Caco-2 (cell line): ENCODE measurements around the gene FHDC1. TPM values are rescaled to one million over a fixed set of nuclear protein-coding genes. Genes with fewer than 3 reads are reported as not detected.

Experiments used
- BruUV-seq: library from RNA; stranded (reverse); fragments of 400-500 nt; replicated peaks from 2 replicates; lab custom pipeline; 2021; lab: Mats Ljungman, UMichigan
- CTCF ChIA-PET: fragments of 300-600 bp; sonication (Branson Sonifier 250); formaldehyde crosslinking; loops from one replicate; lab custom pipeline; 2022; ENCODE audit warnings: antibody characterized with exemption; lab: Charles Lee
- POLR2A ChIA-PET: fragments of 300-600 bp; sonication (Branson Sonifier 250); formaldehyde crosslinking; loops from one replicate; lab custom pipeline; 2022; ENCODE audit warnings: antibody characterized with exemption; lab: Charles Lee
- DNase-seq, 2 experiments: peaks; one replicate each; pipeline versions ENCODE4 v3.0.0 to v3.0.0-alpha.2; 2020 to 2022
- H3K27me3 ChIP-seq: replicated peaks from 2 replicates; pipeline ENCODE4 v1.6.0; 2011; ENCODE audit warnings: low read length; ENCODE audit not compliant: control insufficient read depth, insufficient read depth
- H3K36me3 ChIP-seq: 2 replicates; pipeline ENCODE4 v1.5.1; 2011; ENCODE audit warnings: low read length; ENCODE audit not compliant: control insufficient read depth, insufficient read depth
- H3K4me1 ChIP-seq: fragments of 250-450 bp; sonication (Bioruptor Pico); 2 replicates; pipeline ENCODE4 v1.5.1; 2020; ENCODE audit warnings: mild to moderate bottlenecking
- H3K4me3 ChIP-seq: 2 replicates; pipeline ENCODE4 v1.5.1; 2011; ENCODE audit warnings: low read depth, mild to moderate bottlenecking, control low read depth, low read length
- H3K9me3 ChIP-seq: fragments of 250-450 bp; sonication (Bioruptor Pico); 2 replicates; pipeline ENCODE4 v1.5.1; 2020; ENCODE audit warnings: mild to moderate bottlenecking, moderate library complexity
- H3K27ac Mint-ChIP-seq: one replicate; pipeline ENCODE4 v1.8.0; 2022; ENCODE audit warnings: mixed read lengths; ENCODE audit not compliant: unreplicated experiment
- H3K27me3 Mint-ChIP-seq: one replicate; pipeline ENCODE4 v1.8.0; 2022; ENCODE audit warnings: mixed read lengths; ENCODE audit not compliant: insufficient read depth, unreplicated experiment
- H3K36me3 Mint-ChIP-seq: one replicate; pipeline ENCODE4 v1.8.0; 2022; ENCODE audit warnings: mild to moderate bottlenecking, mixed read lengths; ENCODE audit not compliant: insufficient read depth, unreplicated experiment
- H3K4me1 Mint-ChIP-seq: one replicate; pipeline ENCODE4 v1.8.0; 2022; ENCODE audit warnings: low read depth, mixed read lengths; ENCODE audit not compliant: unreplicated experiment
- H3K4me3 Mint-ChIP-seq: one replicate; pipeline ENCODE4 v1.8.0; 2022; ENCODE audit warnings: mild to moderate bottlenecking, moderate library complexity, mixed read lengths; ENCODE audit not compliant: unreplicated experiment
- H3K9me3 Mint-ChIP-seq: one replicate; pipeline ENCODE4 v1.8.0; 2022; ENCODE audit warnings: mixed read lengths; ENCODE audit not compliant: unreplicated experiment
- CTCF ChIP-seq, 2 experiments: fragments of 200-600 bp in 1 of 2; IDR thresholded peaks; 1 replicate in 1 of 2; 2 replicates in 1 of 2; pipeline versions ENCODE4 v1.5.1 to v1.8.0; 2011 to 2022; ENCODE audit warnings: antibody characterized with exemption in 1 of 2, control low read depth in 1 of 2, inconsistent platforms in 1 of 2, low read depth in 1 of 2, low read length in 1 of 2, mild to moderate bottlenecking in 1 of 2, moderate library complexity in 1 of 2; ENCODE audit not compliant: insufficient read depth in 1 of 2, severe bottlenecking in 1 of 2, unreplicated experiment in 1 of 2
- intact Hi-C: fragments of 100-400 bp; cut with micrococcal nuclease; formaldehyde crosslinking; loops from one replicate; pipeline ENCODE4 v1.10.0; 2022; ENCODE audit not compliant: unreplicated experiment
- total RNA-seq: library from RNA; stranded (reverse); gene quantifications from 2 replicates; pipeline ENCODE4 v1.2.3, GENCODE V29; 2022

FHDC1 gene
- total RNA-seq, 1 experiment from 2014 or later = 1.4 TPM

GRCh38 chr4:152976212-152976761, 40.2 kb downstream of the FHDC1 start:
- intact Hi-C loops = no loop called here
- no peak for DNase-seq
- ChIA-PET CTCF (no interaction called here), POLR2A (no interaction called here)
- BruUV-seq = no TSS peak
- Histone ChIP-seq H3K9me3 (no peaks in the 10 kb centered on the region), H3K4me3 (no peak overlapping the region), H3K36me3 (no peaks in the 10 kb centered on the region), H3K27me3 (no peaks in the 10 kb centered on the region), H3K4me1 (no peaks in the 10 kb centered on the region)
- Mint-ChIP-seq H3K36me3 (peaks cover 5% of the 10 kb centered on the region), H3K27me3 (no peaks in the 10 kb centered on the region), H3K9me3 (no peaks in the 10 kb centered on the region), H3K4me1 (no peaks in the 10 kb centered on the region), H3K27ac (no peak overlapping the region), H3K4me3 (no peak overlapping the region)
- no peak for TF ChIP-seq CTCF (IDR thresholded peaks at IDR 0.05; ENCODE audit: insufficient read depth in 1 of 2, low read depth in 1 of 2, low read length in 1 of 2, severe bottlenecking in 1 of 2, unreplicated experiment in 1 of 2)

DNA sequence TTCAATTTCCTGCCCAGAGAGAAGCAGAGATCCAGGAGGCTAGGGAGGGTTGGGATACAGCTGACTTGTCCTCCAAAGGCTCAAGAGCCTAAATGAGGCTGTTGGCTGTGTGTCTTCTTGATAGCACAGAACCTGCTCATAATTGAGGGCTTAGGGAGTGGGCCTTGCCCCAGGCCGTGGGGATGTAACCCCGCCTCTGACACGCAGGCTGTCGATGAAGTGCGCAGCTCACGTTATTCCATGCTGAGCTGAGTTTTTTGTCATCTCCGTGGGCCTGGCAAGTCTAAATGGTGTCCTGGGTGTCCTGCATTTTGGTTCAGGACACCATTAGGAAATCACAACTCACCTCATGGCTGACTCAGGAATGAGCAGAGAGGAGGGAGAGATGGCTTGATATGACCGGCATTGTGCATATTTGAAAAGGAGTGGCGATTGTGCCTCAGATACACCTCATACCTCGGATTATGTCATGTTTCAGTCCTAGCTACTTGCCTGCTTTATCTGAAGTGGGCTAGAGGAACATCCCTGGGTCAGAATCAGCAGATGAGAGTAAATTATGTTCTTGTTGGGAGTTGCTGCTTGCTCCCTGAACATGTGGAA, 43.7 kb downstream of the FHDC1 start:
- no peaks in the 10 kb centered on the region for H3K9me3 ChIP-seq
- POLR2A ChIA-PET = no interaction called here

DNA sequence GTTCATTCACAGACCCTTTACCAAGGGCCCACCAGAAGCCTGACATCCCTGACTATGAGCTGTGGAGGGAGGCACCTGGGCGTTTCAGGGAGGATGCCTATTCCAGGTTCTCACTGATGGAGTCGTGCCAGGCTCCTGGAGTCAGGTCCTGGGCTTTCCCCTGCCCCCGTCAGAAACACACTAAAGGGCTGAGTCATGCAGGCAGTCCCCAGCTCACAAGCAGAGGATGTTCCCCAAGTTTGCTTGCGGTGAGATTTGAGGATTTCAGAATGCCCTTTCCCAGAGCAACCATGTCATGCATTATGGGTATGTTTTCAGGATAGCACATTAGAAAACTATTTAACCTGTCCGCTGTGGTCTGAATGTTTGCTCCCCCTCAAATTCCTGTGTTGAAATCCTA, 45.2 kb downstream of the FHDC1 start:
- no TSS peak for BruUV-seq
- Mint-ChIP-seq H3K27ac (no peak overlapping the region), H3K36me3 (peaks cover 5% of the 10 kb centered on the region), H3K27me3 (no peaks in the 10 kb centered on the region), H3K4me1 (no peaks in the 10 kb centered on the region), H3K4me3 (no peak overlapping the region), H3K9me3 (no peaks in the 10 kb centered on the region)
- CTCF ChIA-PET = no interaction called here
- intact Hi-C loops = no loop called here
- DNase-seq = no peak
- POLR2A ChIA-PET = no interaction called here
- Histone ChIP-seq H3K9me3 (no peaks in the 10 kb centered on the region), H3K27me3 (no peaks in the 10 kb centered on the region), H3K4me3 (no peak overlapping the region), H3K4me1 (no peaks in the 10 kb centered on the region), H3K36me3 (no peaks in the 10 kb centered on the region)
- no peak for TF ChIP-seq CTCF (IDR thresholded peaks at IDR 0.05; ENCODE audit: insufficient read depth in 1 of 2, low read depth in 1 of 2, low read length in 1 of 2, severe bottlenecking in 1 of 2, unreplicated experiment in 1 of 2)

More for the DNA sequence above, 43.7 kb downstream of the FHDC1 start:
- Mint-ChIP-seq H3K9me3 (no peaks in the 10 kb centered on the region), H3K4me3 (no peak overlapping the region), H3K36me3 (peaks cover 5% of the 10 kb centered on the region), H3K4me1 (no peaks in the 10 kb centered on the region), H3K27me3 (no peaks in the 10 kb centered on the region), H3K27ac (no peak overlapping the region)
- no peak for DNase-seq
- Histone ChIP-seq H3K4me1 (no peaks in the 10 kb centered on the region), H3K4me3 (no peak overlapping the region), H3K27me3 (no peaks in the 10 kb centered on the region), H3K36me3 (no peaks in the 10 kb centered on the region)
- intact Hi-C loops = no loop called here
- CTCF ChIA-PET = no interaction called here
- no peak for TF ChIP-seq CTCF (IDR thresholded peaks at IDR 0.05; ENCODE audit: insufficient read depth in 1 of 2, low read depth in 1 of 2, low read length in 1 of 2, severe bottlenecking in 1 of 2, unreplicated experiment in 1 of 2)
- no TSS peak for BruUV-seq
